ENCODE data around the gene CFAP61. TPM values are rescaled to one million over a fixed set of nuclear protein-coding genes. Genes with fewer than 3 reads are reported as not detected.

CFAP61 gene
- total and polyA plus RNA-seq, 2 donors from 2014 or later: 0.58 to 2.6 TPM

DNA sequence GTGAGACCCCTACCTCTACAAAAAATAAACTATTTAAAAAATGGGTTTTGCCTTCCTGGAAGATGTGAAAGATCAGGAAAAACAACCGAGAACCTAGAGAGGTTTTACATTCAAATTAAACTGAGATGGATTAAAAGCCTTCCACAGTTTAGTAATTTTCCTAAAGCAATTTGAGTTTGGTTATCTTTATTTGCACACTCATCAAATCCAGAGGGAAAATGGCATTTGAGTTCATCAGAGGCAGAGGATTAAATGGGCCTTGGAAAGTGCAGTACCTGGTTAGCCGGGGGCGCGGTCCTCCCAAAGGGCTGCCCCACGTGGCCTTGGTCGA lies 158.6 kb downstream of the CFAP61 start:
- Histone ChIP-seq H3K36me3 (ENCODE audit: control insufficient read depth in 2 of 3, insufficient read depth in 3 of 3, low read length in 3 of 3) (no peaks in the 10 kb centered on the region), H3K4me3 (ENCODE audit: low read length in 3 of 3) (no peak overlapping the region), H3K9ac (ENCODE audit: low read length in 3 of 3) (no peak overlapping the region), H3K9me3 (ENCODE audit: control insufficient read depth in 2 of 3, insufficient read depth in 1 of 3, low read length in 3 of 3) (no peaks in the 10 kb centered on the region), H3K27ac (ENCODE audit: low read depth in 2 of 2, low read length in 2 of 2) (peak overlapping the region; percentile 11 to 64), H3K27me3 (ENCODE audit: control insufficient read depth, insufficient read depth, low read length) (no peaks in the 10 kb centered on the region), H3K4me1 (ENCODE audit: control insufficient read depth in 2 of 3, insufficient read depth in 2 of 3, low read depth in 1 of 3, low read length in 3 of 3) (peaks cover 0 to 6% (median 0%) of the 10 kb centered on the region in 3 donors)
- FAIRE-seq: no peak
- intact Hi-C loops (cut with DNase I): no loop called here
- TF ChIP-seq, protein P1, sequence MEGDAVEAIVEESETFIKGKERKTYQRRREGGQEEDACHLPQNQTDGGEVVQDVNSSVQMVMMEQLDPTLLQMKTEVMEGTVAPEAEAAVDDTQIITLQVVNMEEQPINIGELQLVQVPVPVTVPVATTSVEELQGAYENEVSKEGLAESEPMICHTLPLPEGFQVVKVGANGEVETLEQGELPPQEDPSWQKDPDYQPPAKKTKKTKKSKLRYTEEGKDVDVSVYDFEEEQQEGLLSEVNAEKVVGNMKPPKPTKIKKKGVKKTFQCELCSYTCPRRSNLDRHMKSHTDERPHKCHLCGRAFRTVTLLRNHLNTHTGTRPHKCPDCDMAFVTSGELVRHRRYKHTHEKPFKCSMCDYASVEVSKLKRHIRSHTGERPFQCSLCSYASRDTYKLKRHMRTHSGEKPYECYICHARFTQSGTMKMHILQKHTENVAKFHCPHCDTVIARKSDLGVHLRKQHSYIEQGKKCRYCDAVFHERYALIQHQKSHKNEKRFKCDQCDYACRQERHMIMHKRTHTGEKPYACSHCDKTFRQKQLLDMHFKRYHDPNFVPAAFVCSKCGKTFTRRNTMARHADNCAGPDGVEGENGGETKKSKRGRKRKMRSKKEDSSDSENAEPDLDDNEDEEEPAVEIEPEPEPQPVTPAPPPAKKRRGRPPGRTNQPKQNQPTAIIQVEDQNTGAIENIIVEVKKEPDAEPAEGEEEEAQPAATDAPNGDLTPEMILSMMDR (IDR thresholded peaks at IDR 0.05; ENCODE audit: borderline replicate concordance, extremely low read depth, insufficient read depth): no peak
- no peak for DNase-seq

DNA sequence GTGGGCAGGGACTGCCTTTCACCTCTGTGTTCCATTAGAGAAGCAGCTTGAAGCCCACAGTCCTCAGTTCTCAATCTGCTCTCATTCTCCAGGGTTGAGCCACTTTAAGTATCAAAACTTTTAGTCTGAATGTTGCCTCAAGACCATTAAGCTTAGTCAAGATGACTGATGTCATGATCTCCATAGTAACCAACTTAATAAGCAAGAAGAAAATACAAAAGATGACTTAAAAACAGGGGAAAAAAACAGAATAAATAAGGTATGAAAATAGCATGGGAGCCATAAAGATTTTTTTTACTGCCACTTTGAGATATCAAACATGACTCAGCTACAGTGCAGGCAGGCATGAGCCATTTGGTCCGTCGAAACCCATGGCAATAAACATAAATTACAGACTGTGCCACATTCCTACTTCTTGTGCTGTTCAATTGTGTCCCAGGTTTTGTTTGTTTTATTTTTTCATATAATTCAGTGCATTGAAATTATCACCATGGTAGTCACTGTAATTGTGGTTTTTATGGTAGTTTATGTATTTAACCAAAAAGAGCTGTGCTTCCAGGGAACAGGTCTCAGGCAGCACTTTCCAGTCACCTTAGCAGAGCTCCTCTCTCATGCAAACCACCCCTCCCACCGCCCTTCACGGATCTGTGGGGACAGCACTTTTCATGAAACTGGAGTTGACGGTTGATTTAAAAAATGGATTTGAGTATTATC lies 159.1 kb downstream of the CFAP61 start:
- peaks cover 0 to 6% (median 0%) of the 10 kb centered on the region in 3 donors for H3K4me1 ChIP-seq (ENCODE audit: control insufficient read depth in 2 of 3, insufficient read depth in 2 of 3, low read depth in 1 of 3, low read length in 3 of 3)
- H3K27ac ChIP-seq (ENCODE audit: low read depth in 2 of 2, low read length in 2 of 2): peak overlapping the region; percentile 11 to 64
- H3K27me3 ChIP-seq (ENCODE audit: control insufficient read depth, insufficient read depth, low read length): no peaks in the 10 kb centered on the region
- TF ChIP-seq, protein P1 (IDR thresholded peaks at IDR 0.05; ENCODE audit: borderline replicate concordance, extremely low read depth, insufficient read depth): no peak
- no peak overlapping the region for H3K9ac ChIP-seq (ENCODE audit: low read length in 3 of 3)
- no peak overlapping the region for H3K4me3 ChIP-seq (ENCODE audit: low read length in 3 of 3)
- DNase-seq: peak in 1 of 5 donors; percentile 25
- no peak for FAIRE-seq
- H3K9me3 ChIP-seq (ENCODE audit: control insufficient read depth in 2 of 3, insufficient read depth in 1 of 3, low read length in 3 of 3): no peaks in the 10 kb centered on the region
- intact Hi-C loops (cut with DNase I): no loop called here
- H3K36me3 ChIP-seq (ENCODE audit: control insufficient read depth in 2 of 3, insufficient read depth in 3 of 3, low read length in 3 of 3): no peaks in the 10 kb centered on the region

DNA sequence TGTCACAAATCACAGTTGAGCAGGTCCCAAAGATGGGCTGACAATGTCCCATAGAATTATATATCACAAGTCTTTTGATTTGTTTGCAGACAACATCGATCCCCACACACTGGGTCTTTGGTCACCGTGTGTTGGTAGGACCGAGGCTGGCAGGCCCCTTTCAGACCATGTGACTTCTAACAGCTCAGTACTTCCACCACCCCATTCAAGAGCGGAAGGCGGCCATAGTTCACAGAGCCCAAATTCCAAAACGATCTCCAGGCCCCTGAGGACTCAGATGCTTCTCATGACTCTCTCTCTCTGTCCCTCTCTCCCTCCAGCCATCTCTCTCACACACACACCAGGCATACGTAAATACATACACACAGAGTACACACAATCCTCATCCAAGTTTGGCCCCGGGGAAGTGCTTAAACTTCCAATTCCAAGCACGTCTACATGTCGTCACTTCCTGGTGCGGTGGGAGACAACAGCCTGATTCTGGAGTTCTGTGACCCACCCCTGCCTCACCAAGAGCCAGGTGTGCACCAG lies 159.7 kb downstream of the CFAP61 start:
- TF ChIP-seq, protein P1 (IDR thresholded peaks at IDR 0.05; ENCODE audit: borderline replicate concordance, extremely low read depth, insufficient read depth): no peak
- Histone ChIP-seq H3K4me1 (ENCODE audit: control insufficient read depth in 2 of 3, insufficient read depth in 2 of 3, low read depth in 1 of 3, low read length in 3 of 3) (peaks cover 0 to 6% (median 0%) of the 10 kb centered on the region in 3 donors), H3K4me3 (ENCODE audit: low read length in 3 of 3) (no peak overlapping the region), H3K36me3 (ENCODE audit: control insufficient read depth in 2 of 3, insufficient read depth in 3 of 3, low read length in 3 of 3) (no peaks in the 10 kb centered on the region), H3K9ac (ENCODE audit: low read length in 3 of 3) (no peak overlapping the region), H3K9me3 (ENCODE audit: control insufficient read depth in 2 of 3, insufficient read depth in 1 of 3, low read length in 3 of 3) (no peaks in the 10 kb centered on the region), H3K27ac (ENCODE audit: low read depth in 2 of 2, low read length in 2 of 2) (no peak overlapping the region), H3K27me3 (ENCODE audit: control insufficient read depth, insufficient read depth, low read length) (no peaks in the 10 kb centered on the region)
- intact Hi-C loops (cut with DNase I): no loop called here
- no peak for FAIRE-seq
- DNase-seq: no peak

All from kidney (tissue), 14 donors.